Bronchial epithelial cell (primary cell): ENCODE results near the gene RAPSN. TPM values are rescaled to one million over a fixed set of nuclear protein-coding genes. Genes with fewer than 3 reads are reported as not detected.

Source experiments
- DNase-seq: peaks from one replicate; pipeline ENCODE4 v3.0.0-alpha.2; 2010; ENCODE audit warnings: low read depth
- FAIRE-seq: peaks from 2 replicates; lab custom pipeline; 2011; peaks lifted over from hg19 to GRCh38; lab: Jason Lieb, UNC
- H3K27me3 ChIP-seq: 2 replicates; pipeline ENCODE4 v1.5.1; 2011; ENCODE audit warnings: low read length; ENCODE audit not compliant: control insufficient read depth, insufficient read depth
- H3K36me3 ChIP-seq: 2 replicates; pipeline ENCODE4 v1.5.1; 2011; ENCODE audit warnings: low read length; ENCODE audit not compliant: control insufficient read depth, insufficient read depth
- H3K4me3 ChIP-seq: 2 replicates; pipeline ENCODE4 v1.5.1; 2011; ENCODE audit warnings: mild to moderate bottlenecking, low read depth, low read length, control low read depth
- total RNA-seq: library from RNA; depleted of rRNA; stranded (reverse); fragments of >200 nt; gene quantifications from 2 replicates; pipeline ENCODE4 v1.2.1, GENCODE V29; 2014
- TF ChIP-seq, protein P1 (sequence below): IDR thresholded peaks from 2 replicates; pipeline ENCODE4 v1.5.1; 2011; ENCODE audit warnings: mild to moderate bottlenecking, moderate library complexity, low read length, control low read depth, inconsistent platforms; ENCODE audit not compliant: insufficient read depth, severe bottlenecking

Gene RAPSN
- 0.26 and 0.64 TPM in 2 replicates for total RNA-seq

DNA sequence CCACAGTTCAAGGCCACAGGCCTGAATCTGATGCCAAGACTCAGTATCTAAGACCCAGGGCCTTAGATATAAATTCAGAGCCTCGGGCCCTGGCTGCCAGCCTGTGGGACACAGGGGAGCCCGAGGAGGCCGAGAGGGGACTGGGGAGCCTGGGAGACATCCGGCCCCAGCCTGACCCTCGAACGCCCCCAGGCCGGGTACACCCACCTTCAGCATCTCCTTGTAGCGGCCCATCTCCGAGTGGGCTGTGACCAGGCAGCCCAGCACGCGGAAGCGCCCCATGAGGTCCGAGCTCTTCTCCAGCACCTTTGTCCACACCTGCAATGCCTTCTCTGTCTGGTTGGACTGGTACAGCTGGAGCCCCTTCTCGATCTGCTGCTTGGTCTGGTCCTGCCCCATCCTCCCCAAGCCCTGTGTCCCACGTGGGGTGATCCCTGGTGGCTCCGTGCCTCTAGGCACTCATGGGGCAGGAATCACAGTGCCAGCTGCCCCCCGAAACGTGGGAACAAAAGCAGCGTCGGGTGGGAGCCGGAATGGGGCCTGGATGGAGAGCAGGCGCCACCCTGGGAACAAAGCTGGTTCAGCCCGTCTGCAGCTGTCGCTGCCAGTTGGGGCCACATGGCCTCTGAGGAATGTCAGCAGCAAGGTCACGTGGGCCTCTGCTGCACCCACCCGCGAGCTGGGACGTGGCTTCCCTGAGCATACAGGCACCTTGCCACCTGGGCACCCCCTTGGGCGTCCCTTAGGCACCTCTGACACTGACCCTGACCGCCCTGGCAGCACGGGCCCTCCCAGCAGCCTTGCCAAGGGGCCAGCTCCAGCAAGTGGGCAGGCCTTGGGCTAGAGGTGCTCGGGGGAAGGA lies at the start of gene RAPSN:
Gene RAPSN, minus strand, starts transcription at position 571 of the 862 bp plus-strand sequence. Its CDS starts 172 bp downstream, at position 399.
- TF ChIP-seq, protein P1, sequence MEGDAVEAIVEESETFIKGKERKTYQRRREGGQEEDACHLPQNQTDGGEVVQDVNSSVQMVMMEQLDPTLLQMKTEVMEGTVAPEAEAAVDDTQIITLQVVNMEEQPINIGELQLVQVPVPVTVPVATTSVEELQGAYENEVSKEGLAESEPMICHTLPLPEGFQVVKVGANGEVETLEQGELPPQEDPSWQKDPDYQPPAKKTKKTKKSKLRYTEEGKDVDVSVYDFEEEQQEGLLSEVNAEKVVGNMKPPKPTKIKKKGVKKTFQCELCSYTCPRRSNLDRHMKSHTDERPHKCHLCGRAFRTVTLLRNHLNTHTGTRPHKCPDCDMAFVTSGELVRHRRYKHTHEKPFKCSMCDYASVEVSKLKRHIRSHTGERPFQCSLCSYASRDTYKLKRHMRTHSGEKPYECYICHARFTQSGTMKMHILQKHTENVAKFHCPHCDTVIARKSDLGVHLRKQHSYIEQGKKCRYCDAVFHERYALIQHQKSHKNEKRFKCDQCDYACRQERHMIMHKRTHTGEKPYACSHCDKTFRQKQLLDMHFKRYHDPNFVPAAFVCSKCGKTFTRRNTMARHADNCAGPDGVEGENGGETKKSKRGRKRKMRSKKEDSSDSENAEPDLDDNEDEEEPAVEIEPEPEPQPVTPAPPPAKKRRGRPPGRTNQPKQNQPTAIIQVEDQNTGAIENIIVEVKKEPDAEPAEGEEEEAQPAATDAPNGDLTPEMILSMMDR, result no peak
- Histone ChIP-seq H3K4me3 (no peak within 1 kb of the TSS), H3K36me3 (peaks cover 1% of the 10 kb centered on the region), H3K27me3 (no peaks in the 10 kb centered on the region)
- no peak for DNase-seq
- FAIRE-seq, result no peak

- Histone ChIP-seq H3K4me3 (no peak overlapping the region), H3K36me3 (peaks cover 7% of the 10 kb centered on the region), H3K27me3 (no peaks in the 10 kb centered on the region)
- no peak for DNase-seq
- no peak for FAIRE-seq
- TF ChIP-seq, protein P1, result no peak
Measured at GRCh38 chr11:47498149-47498548, 49.2 kb upstream of the RAPSN start.

DNA sequence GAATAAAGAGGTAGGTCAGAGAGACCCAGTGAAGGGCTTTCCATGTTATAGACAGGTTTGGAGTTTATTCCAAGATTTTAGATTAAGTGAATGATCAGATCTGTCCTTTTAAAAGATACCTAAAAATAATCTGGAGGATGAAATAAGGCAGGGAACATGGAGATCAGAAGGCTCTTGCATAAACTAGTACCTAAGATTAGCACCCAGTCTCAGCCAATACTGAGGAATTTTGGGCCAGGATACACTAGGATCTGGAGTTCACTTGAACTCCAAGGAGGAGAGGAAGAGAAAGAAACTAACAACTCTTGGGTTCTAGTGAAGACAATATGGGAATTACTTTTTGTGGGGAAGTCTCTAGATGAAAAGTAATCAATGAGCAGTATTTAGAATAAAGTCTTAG lies 47.9 kb upstream of the RAPSN start:
- H3K36me3 ChIP-seq, result peaks cover 7% of the 10 kb centered on the region
- DNase-seq (no peak), FAIRE-seq (no peak)
- no peak overlapping the region for H3K4me3 ChIP-seq
- no peaks in the 10 kb centered on the region for H3K27me3 ChIP-seq
- TF ChIP-seq, protein P1, result no peak

DNA sequence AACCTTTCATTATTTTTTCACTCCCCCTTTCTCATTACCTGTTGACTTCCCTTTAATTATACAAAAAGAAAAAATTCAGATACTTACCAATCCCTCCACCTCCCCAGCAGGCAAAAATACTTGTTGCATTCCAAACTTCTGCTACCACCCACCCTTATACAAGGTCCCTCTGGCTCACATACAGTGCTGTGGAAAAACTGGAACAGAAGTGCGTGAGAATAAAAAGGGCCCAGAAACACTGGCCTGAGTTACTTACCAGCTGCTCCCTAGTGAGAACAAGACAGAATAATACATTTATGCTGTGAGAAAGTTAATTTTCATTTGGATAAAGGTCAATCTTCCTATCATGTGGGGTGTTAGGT lies 46.9 kb upstream of the RAPSN start:
- no peak for FAIRE-seq
- H3K36me3 ChIP-seq, result peaks cover 5% of the 10 kb centered on the region

DNA sequence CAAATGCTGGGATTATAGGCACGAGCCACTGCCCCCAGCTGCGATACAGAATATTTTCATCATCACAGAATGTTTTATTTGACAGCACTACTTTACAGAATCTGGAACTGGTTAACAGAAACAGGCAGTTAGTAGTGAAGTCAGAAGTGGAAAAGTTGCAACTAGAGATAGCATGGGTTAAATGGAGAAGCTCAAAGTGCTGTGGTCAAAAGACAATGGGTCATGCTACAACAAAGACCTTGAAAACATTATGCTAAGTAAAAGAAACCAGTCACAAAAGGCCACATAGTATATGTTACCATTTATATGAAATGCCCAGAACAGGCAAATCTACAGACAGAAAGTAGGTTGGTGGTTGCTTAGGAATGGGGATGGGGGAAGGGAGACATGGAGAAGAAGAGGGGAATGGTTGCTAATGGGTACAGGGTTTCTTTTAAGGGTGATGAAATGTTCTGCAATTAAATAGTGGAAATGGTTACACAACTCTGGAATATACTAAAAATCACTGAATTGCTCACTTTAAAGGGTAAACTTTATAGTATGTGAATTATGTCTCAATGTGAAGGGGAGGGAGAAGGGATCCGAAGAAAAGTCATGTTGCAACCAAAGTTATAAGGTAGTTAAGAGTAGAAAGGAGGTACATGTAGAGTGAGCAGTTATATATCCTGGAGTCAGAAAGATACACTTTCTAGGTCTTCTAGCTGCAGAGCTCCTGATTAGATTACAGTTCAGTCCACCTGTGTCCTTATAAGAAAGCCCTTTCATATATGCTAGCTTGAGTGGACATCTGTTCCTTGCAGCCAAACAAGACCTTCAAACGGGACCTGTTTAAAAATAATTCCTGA lies 46.3 kb upstream of the RAPSN start:
- H3K36me3 ChIP-seq, result peaks cover 5% of the 10 kb centered on the region
- TF ChIP-seq, protein P1, result no peak
- DNase-seq (no peak), FAIRE-seq (no peak)
- H3K4me3 ChIP-seq, result no peak overlapping the region
- H3K27me3 ChIP-seq, result no peaks in the 10 kb centered on the region

More for the DNA sequence above, 46.9 kb upstream of the RAPSN start:
- Histone ChIP-seq H3K4me3 (no peak overlapping the region), H3K27me3 (no peaks in the 10 kb centered on the region)
- DNase-seq, result no peak
- TF ChIP-seq, protein P1, result no peak
